H1 (cell line): ENCODE measurements around the gene LIMK2. TPM values are rescaled to one million over a fixed set of nuclear protein-coding genes. Genes with fewer than 3 reads are reported as not detected.

Source experiments
- CTCF ChIA-PET: fragments of 300-600 bp; sonication (Branson Sonifier 250); formaldehyde crosslinking; loops from one replicate; lab custom pipeline; 2021; ENCODE audit not compliant: partially characterized antibody; lab: Charles Lee
- POLR2A ChIA-PET: fragments of 300-600 bp; sonication (Branson Sonifier 250); formaldehyde crosslinking; loops from one replicate; lab custom pipeline; 2021; ENCODE audit warnings: inconsistent platforms; ENCODE audit not compliant: partially characterized antibody; lab: Charles Lee
- DNase-seq, 2 experiments: peaks; one replicate each; pipeline versions ENCODE4 v3.0.0 to v3.0.0-alpha.2; 2010 to 2022; ENCODE audit warnings: low spot score in 2 of 2, low read depth in 1 of 2, mixed read lengths in 1 of 2
- FAIRE-seq: peaks from 2 replicates; lab custom pipeline; 2011; peaks lifted over from hg19 to GRCh38; lab: Jason Lieb, UNC
- H2AFZ ChIP-seq: 2 replicates; pipeline ENCODE4 v1.8.1; 2012; ENCODE audit warnings: low read length, inconsistent platforms
- H2AK5ac ChIP-seq: 2 replicates; pipeline ENCODE4 v1.6.1; 2013; ENCODE audit warnings: low read depth, low read length
- H2BK120ac ChIP-seq: replicated peaks from 2 replicates; pipeline ENCODE3; 2013; ENCODE audit warnings: low read depth, low read length, inconsistent platforms
- H2BK12ac ChIP-seq: 2 replicates; pipeline ENCODE4 v1.6.1; 2013; ENCODE audit warnings: low read depth, low read length
- H2BK15ac ChIP-seq: 2 replicates; pipeline ENCODE4 v1.6.1; 2013; ENCODE audit warnings: low read length
- H2BK20ac ChIP-seq: 2 replicates; pipeline ENCODE4 v1.6.1; 2013; ENCODE audit warnings: low read length
- H2BK5ac ChIP-seq: 2 replicates; pipeline ENCODE4 v1.6.1; 2013; ENCODE audit warnings: low read depth, low read length
- H3K14ac ChIP-seq: 2 replicates; pipeline ENCODE4 v1.6.1; 2013; ENCODE audit warnings: inconsistent platforms; ENCODE audit not compliant: insufficient read length
- H3K18ac ChIP-seq: 2 replicates; pipeline ENCODE4 v1.6.1; 2013; ENCODE audit warnings: low read length; ENCODE audit errors: extremely low read depth
- H3K23ac ChIP-seq: 2 replicates; pipeline ENCODE4 v1.6.1; 2013; ENCODE audit warnings: inconsistent platforms; ENCODE audit not compliant: insufficient read length
- H3K23me2 ChIP-seq: 2 replicates; pipeline ENCODE4 v1.6.1; 2013; ENCODE audit warnings: low read depth, low read length
- H3K27ac ChIP-seq: 2 replicates; pipeline ENCODE4 v1.6.1; 2011; ENCODE audit warnings: low read depth, low read length, inconsistent platforms
- H3K27me3 ChIP-seq, 4 experiments: replicated peaks in 1 of 4; 1 replicate in 1 of 4; 2 replicates in 3 of 4; pipeline versions ENCODE4 v1.6.1 to v1.8.1; 2011 to 2013; ENCODE audit warnings: low read length in 3 of 4, mild to moderate bottlenecking in 3 of 4, inconsistent platforms in 2 of 4, mixed read lengths in 2 of 4, moderate library complexity in 1 of 4; ENCODE audit not compliant: control insufficient read depth in 3 of 4, insufficient read depth in 3 of 4; ENCODE audit errors: extremely low read depth in 1 of 4
- H3K36me3 ChIP-seq, 4 experiments: 2 replicates each; pipeline versions ENCODE4 v1.6.1 to v1.8.1; 2011 to 2013; ENCODE audit warnings: mild to moderate bottlenecking in 4 of 4, low read length in 3 of 4, moderate library complexity in 2 of 4, control low read depth in 1 of 4, inconsistent platforms in 1 of 4; ENCODE audit not compliant: insufficient read depth in 4 of 4, control insufficient read depth in 2 of 4
- H3K4ac ChIP-seq: replicated peaks from 2 replicates; pipeline ENCODE3; 2013; ENCODE audit warnings: low read length, low read depth, mixed read lengths, inconsistent platforms; ENCODE audit not compliant: insufficient read length
- H3K4me1 ChIP-seq, 4 experiments: replicated peaks in 1 of 4; 1 replicate in 1 of 4; 2 replicates in 3 of 4; pipeline versions ENCODE4 v1.6.1 to v1.8.1; 2011 to 2013; ENCODE audit warnings: low read length in 3 of 4, inconsistent platforms in 2 of 4, mixed read lengths in 1 of 4; ENCODE audit not compliant: insufficient read depth in 4 of 4, control insufficient read depth in 3 of 4
- H3K4me2 ChIP-seq, 2 experiments: 2 replicates each; pipeline versions ENCODE4 v1.6.1 to v1.8.1; 2011 to 2013; ENCODE audit warnings: low read depth in 2 of 2, low read length in 2 of 2, control low read depth in 1 of 2, inconsistent platforms in 1 of 2, mild to moderate bottlenecking in 1 of 2; ENCODE audit not compliant: insufficient read depth in 1 of 2
- H3K4me3 ChIP-seq, 4 experiments: fragments of 200-600, 300-600 bp in 1 of 4; sonication (generic), shearing (Covaris generic), sonication (Bioruptor Twin) in 1 of 4; 2 replicates each; pipeline versions ENCODE4 v1.5.1 to v1.8.1; 2011 to 2016; ENCODE audit warnings: low read length in 4 of 4, low read depth in 3 of 4, control low read depth in 2 of 4, inconsistent platforms in 2 of 4, mild to moderate bottlenecking in 2 of 4, mixed read lengths in 1 of 4, moderate library complexity in 1 of 4; ENCODE audit not compliant: insufficient read depth in 2 of 4; ENCODE audit errors: extremely low read depth in 1 of 4
- H3K56ac ChIP-seq: replicated peaks from 2 replicates; pipeline ENCODE3; 2013; ENCODE audit warnings: low read depth, mild to moderate bottlenecking, mixed read lengths, low read length, inconsistent platforms; ENCODE audit not compliant: insufficient read length
- H3K79me1 ChIP-seq: 2 replicates; pipeline ENCODE4 v1.6.1; 2013; ENCODE audit warnings: low read depth, low read length, control low read depth
- H3K79me2 ChIP-seq, 2 experiments: 2 replicates each; pipeline versions ENCODE4 v1.6.1 to v1.8.1; 2012 to 2013; ENCODE audit warnings: low read length in 2 of 2, mild to moderate bottlenecking in 2 of 2, inconsistent platforms in 1 of 2; ENCODE audit not compliant: insufficient read depth in 2 of 2, control insufficient read depth in 1 of 2
- H3K9ac ChIP-seq, 4 experiments: replicated peaks in 1 of 4; 1 replicate in 1 of 4; 2 replicates in 3 of 4; pipeline versions ENCODE4 v1.6.1 to v1.8.1; 2011 to 2013; ENCODE audit warnings: low read depth in 3 of 4, low read length in 3 of 4, control low read depth in 2 of 4, mild to moderate bottlenecking in 2 of 4, moderate library complexity in 2 of 4, inconsistent platforms in 1 of 4; ENCODE audit errors: extremely low read depth in 1 of 4
- H3K9me3 ChIP-seq, 2 experiments: 2 replicates each; pipeline versions ENCODE4 v1.6.1 to v1.8.1; 2012 to 2013; ENCODE audit warnings: mild to moderate bottlenecking in 2 of 2, moderate library complexity in 2 of 2, control low read depth in 1 of 2, inconsistent platforms in 1 of 2, low read depth in 1 of 2, low read length in 1 of 2, mixed read lengths in 1 of 2; ENCODE audit not compliant: insufficient read depth in 2 of 2
- H4K20me1 ChIP-seq, 2 experiments: replicated peaks in 1 of 2; 2 replicates each; pipeline versions ENCODE3 to v1.8.1; 2011 to 2013; ENCODE audit warnings: inconsistent platforms in 2 of 2, low read length in 2 of 2, mild to moderate bottlenecking in 1 of 2; ENCODE audit not compliant: insufficient read depth in 2 of 2, control insufficient read depth in 1 of 2
- H4K5ac ChIP-seq: 2 replicates; pipeline ENCODE4 v1.6.1; 2013; ENCODE audit warnings: low read length, low read depth, mixed read lengths, inconsistent platforms; ENCODE audit not compliant: insufficient read length
- H4K8ac ChIP-seq: 2 replicates; pipeline ENCODE4 v1.8.0; 2013; ENCODE audit warnings: mild to moderate bottlenecking, moderate library complexity, low read length, inconsistent platforms; ENCODE audit not compliant: insufficient read depth; ENCODE audit errors: extremely low read depth
- H4K91ac ChIP-seq: replicated peaks from 2 replicates; pipeline ENCODE3; 2013; ENCODE audit warnings: low read length, mixed read lengths, inconsistent platforms; ENCODE audit not compliant: insufficient read length
- TAF1 ChIP-seq: IDR thresholded peaks from 2 replicates; pipeline ENCODE4 v1.6.1; 2011; ENCODE audit warnings: mild to moderate bottlenecking, low read depth, low read length
- WGBS, 2 experiments: shearing (Covaris generic) in 1 of 2; methylation state at CpG; one replicate each; pipeline versions ENCODE4 v1.1.6 to v1.1.7; 2013 to 2015; ENCODE audit warnings: low lambda C conversion rate in 2 of 2, mixed read lengths in 2 of 2, inconsistent platforms in 1 of 2, low coverage in 1 of 2, missing lambda C conversion rate in 1 of 2; ENCODE audit not compliant: insufficient replicate concordance in 2 of 2, insufficient coverage in 1 of 2, insufficient read length in 1 of 2; ENCODE audit errors: extremely low coverage in 1 of 2, missing lambda C conversion rate in 1 of 2; 5-methylcytosine and 5-hydroxymethylcytosine counted together
- polyA plus RNA-seq, 7 experiments: library from polyadenylated mRNA; depleted of rRNA in 3 of 7; stranded (reverse) in 5 of 7; unstranded in 2 of 7; fragments of >200 nt in 5 of 7; fragments of 200-250 nt in 2 of 7; gene quantifications; 1 replicate in 5 of 7; 2 replicates in 1 of 7; 4 replicates in 1 of 7; pipeline versions ENCODE4 v1.2.1 to v1.2.3, GENCODE V29; 2011 to 2013; ENCODE audit warnings: missing spikeins in 2 of 7, mixed read lengths in 2 of 7
- total RNA-seq: library from RNA; stranded (reverse); fragmentation: NEBNext Ultra II Directional; extraction: Animal tissue kit (Norgen Biotek cat#: 25700); gene quantifications from 2 replicates; pipeline ENCODE4 v1.2.1, GENCODE V29; 2021

Gene LIMK2
- total and polyA plus RNA-seq, 2 of the 8 experiments (the other 6 are each of a cell fraction or from before 2014, with no cell fraction given): 13.2 to 37.6 TPM

GRCh38 chr22:31248138-31248745 is 36.1 kb downstream of the LIMK2 start:
- ChIA-PET CTCF (interaction anchor here (0.6 to 3.9 kb wide), 14 partner anchors 8 to 143 kb away, joined by 3 to 26 read pairs (median 4); partner anchors contain the start of genes LIMK2 and PIK3IP1), POLR2A (interaction anchor here (1.0 to 2.1 kb wide), 6 partner anchors 13 to 99 kb away, joined by 3 to 7 read pairs (median 4); no protein-coding TSS in a partner anchor)
- Histone ChIP-seq H2AFZ (no peak overlapping the region), H3K79me1 (0 out of 2 replicates have a peak, but pooled peaks cover 4% of the 10 kb centered on the region), H3K23me2 (no peaks in the 10 kb centered on the region), H3K36me3 (no peaks in the 10 kb centered on the region), H3K79me2 (no peaks in the 10 kb centered on the region), H2AK5ac (no peak overlapping the region), H3K4me1 (peaks cover 8 to 13% (median 12%) of the 10 kb centered on the region in 4 experiments), H3K4ac (no peak overlapping the region), H3K56ac (no peak overlapping the region), H3K14ac (no peak overlapping the region), H2BK12ac (no peak overlapping the region), H4K8ac (no peak overlapping the region), H3K23ac (no peak overlapping the region), H3K9ac (no peak overlapping the region), H3K9me3 (no peaks in the 10 kb centered on the region), H2BK20ac (no peak overlapping the region), H3K4me2 (peak overlapping the region; percentile 20 to 43), H4K91ac (no peak overlapping the region), H2BK15ac (no peak overlapping the region), H2BK120ac (no peak overlapping the region), H3K27ac (no peak overlapping the region), H4K20me1 (peaks cover 2 to 6% of the 10 kb centered on the region in 2 experiments), H3K4me3 (0 out of 8 replicates have a peak overlapping the region, but pooled peaks of 1 of the 4 experiments have one; percentile 13), H3K18ac (no peak overlapping the region), H4K5ac (no peak overlapping the region), H3K27me3 (no peaks in the 10 kb centered on the region), H2BK5ac (no peak overlapping the region)
- FAIRE-seq (peak; percentile 70), DNase-seq (peak; percentile 67 to 68)
- 64% methylated on average over 16 of the region's 17 CpGs; no CpG with 5 or more reads in 1 of the 2 experiments for WGBS, 2 experiments
- TF ChIP-seq TAF1: peak; percentile 40; the same call in 1 of the 2 replicates
